Loucy (cell line): Measurements from ENCODE around the gene MRPS9.

Experiments
- H2AFZ ChIP-seq: fragments of 200-600 bp; sonication (generic); 2 replicates; pipeline ENCODE4 v1.6.0; 2016; ENCODE audit warnings: antibody characterized with exemption, mild to moderate bottlenecking, low read length, moderate library complexity
- H3F3A ChIP-seq: fragments of 200-600 bp; 2 replicates; pipeline ENCODE4 v1.6.0; 2016; ENCODE audit warnings: antibody characterized with exemption, low read depth, mild to moderate bottlenecking
- H3K27me3 ChIP-seq: fragments of 200-600 bp; sonication (generic); 2 replicates; pipeline ENCODE4 v1.6.1; 2014; ENCODE audit warnings: low read length, mild to moderate bottlenecking; ENCODE audit not compliant: insufficient read depth, poor library complexity, severe bottlenecking
- H3K36me3 ChIP-seq: fragments of 200-600 bp; sonication (generic); 2 replicates; pipeline ENCODE4 v1.6.1; 2016; ENCODE audit warnings: low read length; ENCODE audit not compliant: insufficient read depth
- H3K4me1 ChIP-seq: fragments of 200-600 bp; sonication (generic); 2 replicates; pipeline ENCODE4 v1.5.1; 2014; ENCODE audit warnings: low read length, mild to moderate bottlenecking; ENCODE audit not compliant: insufficient read depth, poor library complexity, severe bottlenecking
- H3K4me2 ChIP-seq: fragments of 200-600 bp; sonication (generic); 2 replicates; pipeline ENCODE4 v1.6.0; 2014; ENCODE audit warnings: antibody characterized with exemption, low read length, low read depth, mild to moderate bottlenecking; ENCODE audit not compliant: poor library complexity, severe bottlenecking
- H3K4me3 ChIP-seq: fragments of 200-600 bp; sonication (generic); 2 replicates; pipeline ENCODE4 v1.5.1; 2014; ENCODE audit warnings: low read length, mild to moderate bottlenecking, mixed read lengths; ENCODE audit not compliant: poor library complexity, severe bottlenecking
- H3K79me2 ChIP-seq: fragments of 200-600 bp; sonication (generic); 2 replicates; pipeline ENCODE4 v1.6.1; 2014; ENCODE audit warnings: low read length; ENCODE audit not compliant: insufficient read depth
- H3K9ac ChIP-seq: fragments of 200-600 bp; sonication (generic); 2 replicates; pipeline ENCODE4 v1.6.0; 2014; ENCODE audit warnings: mild to moderate bottlenecking, low read depth, low read length, moderate library complexity; ENCODE audit not compliant: poor library complexity, severe bottlenecking
- H3K9me2 ChIP-seq: fragments of 200-600 bp; sonication (generic); replicated peaks from 2 replicates; pipeline ENCODE4 v1.6.1; 2016; ENCODE audit warnings: low read depth, low read length, mixed read lengths
- H3K9me3 ChIP-seq: fragments of 200-600 bp; sonication (generic); 2 replicates; pipeline ENCODE4 v1.6.1; 2014; ENCODE audit warnings: mild to moderate bottlenecking, antibody characterized with exemption, low read length, low read depth; ENCODE audit not compliant: insufficient read depth
- H4K20me1 ChIP-seq: fragments of 200-600 bp; sonication (generic); 2 replicates; pipeline ENCODE4 v1.6.0; 2014; ENCODE audit warnings: antibody characterized with exemption, low read length, mild to moderate bottlenecking; ENCODE audit not compliant: insufficient read depth, poor library complexity, severe bottlenecking
- CTCF ChIP-seq: fragments of 200-600 bp; sonication (generic); conservative IDR thresholded peaks from 2 replicates; pipeline ENCODE4 v1.5.1; 2014; ENCODE audit warnings: mild to moderate bottlenecking, antibody characterized with exemption, low read length
- EZH2phosphoT487 ChIP-seq: fragments of 200-600 bp; IDR thresholded peaks from 2 replicates; pipeline ENCODE4 v1.6.1; 2018; ENCODE audit warnings: antibody characterized with exemption, mild to moderate bottlenecking, moderate library complexity, borderline replicate concordance

Gene MRPS9

GRCh38 chr2:105113616-105114291 lies 75.9 kb downstream of the MRPS9 start:
- no peaks in the 10 kb centered on the region for H3K79me2 ChIP-seq
- no peaks in the 10 kb centered on the region for H3K9me3 ChIP-seq
- H3K9me2 ChIP-seq, result no peaks in the 10 kb centered on the region
- no peak overlapping the region for H2AFZ ChIP-seq
- no peaks in the 10 kb centered on the region for H3K36me3 ChIP-seq
- H3K4me3 ChIP-seq, result no peak overlapping the region
- H3K9ac ChIP-seq, result no peak overlapping the region
- H3K4me2 ChIP-seq, result no peak overlapping the region
- H3K27me3 ChIP-seq, result no peaks in the 10 kb centered on the region
- H3K4me1 ChIP-seq, result no peaks in the 10 kb centered on the region
- no peak for TF ChIP-seq EZH2phosphoT487
- TF ChIP-seq CTCF, result no peak
- H3F3A ChIP-seq, result no peaks in the 10 kb centered on the region
- H4K20me1 ChIP-seq, result no peaks in the 10 kb centered on the region

GRCh38 chr2:105114551-105114950 lies 76.7 kb downstream of the MRPS9 start:
- H3K79me2 ChIP-seq, result no peaks in the 10 kb centered on the region
- no peaks in the 10 kb centered on the region for H4K20me1 ChIP-seq
- H3K9me3 ChIP-seq, result no peaks in the 10 kb centered on the region
- no peak overlapping the region for H2AFZ ChIP-seq
- H3K9ac ChIP-seq, result no peak overlapping the region
- H3K9me2 ChIP-seq, result no peaks in the 10 kb centered on the region
- no peaks in the 10 kb centered on the region for H3F3A ChIP-seq
- H3K4me1 ChIP-seq, result no peaks in the 10 kb centered on the region
- no peaks in the 10 kb centered on the region for H3K36me3 ChIP-seq
- no peaks in the 10 kb centered on the region for H3K27me3 ChIP-seq
- TF ChIP-seq EZH2phosphoT487 (no peak), CTCF (peak; percentile 90)
- no peak overlapping the region for H3K4me3 ChIP-seq
- H3K4me2 ChIP-seq, result no peak overlapping the region

GRCh38 chr2:105116348-105116747 lies 78.5 kb downstream of the MRPS9 start:
- no peak overlapping the region for H3K4me2 ChIP-seq
- no peaks in the 10 kb centered on the region for H3F3A ChIP-seq
- no peaks in the 10 kb centered on the region for H3K36me3 ChIP-seq
- H4K20me1 ChIP-seq, result no peaks in the 10 kb centered on the region
- H3K27me3 ChIP-seq, result no peaks in the 10 kb centered on the region
- H3K9me2 ChIP-seq, result no peaks in the 10 kb centered on the region
- no peak overlapping the region for H3K9ac ChIP-seq
- TF ChIP-seq EZH2phosphoT487 (no peak), CTCF (no peak)
- H2AFZ ChIP-seq, result no peak overlapping the region
- H3K79me2 ChIP-seq, result no peaks in the 10 kb centered on the region
- H3K9me3 ChIP-seq, result no peaks in the 10 kb centered on the region
- no peak overlapping the region for H3K4me3 ChIP-seq
- H3K4me1 ChIP-seq, result no peaks in the 10 kb centered on the region
